ENCODE data around the gene HSF4.

HSF4 gene

DNA sequence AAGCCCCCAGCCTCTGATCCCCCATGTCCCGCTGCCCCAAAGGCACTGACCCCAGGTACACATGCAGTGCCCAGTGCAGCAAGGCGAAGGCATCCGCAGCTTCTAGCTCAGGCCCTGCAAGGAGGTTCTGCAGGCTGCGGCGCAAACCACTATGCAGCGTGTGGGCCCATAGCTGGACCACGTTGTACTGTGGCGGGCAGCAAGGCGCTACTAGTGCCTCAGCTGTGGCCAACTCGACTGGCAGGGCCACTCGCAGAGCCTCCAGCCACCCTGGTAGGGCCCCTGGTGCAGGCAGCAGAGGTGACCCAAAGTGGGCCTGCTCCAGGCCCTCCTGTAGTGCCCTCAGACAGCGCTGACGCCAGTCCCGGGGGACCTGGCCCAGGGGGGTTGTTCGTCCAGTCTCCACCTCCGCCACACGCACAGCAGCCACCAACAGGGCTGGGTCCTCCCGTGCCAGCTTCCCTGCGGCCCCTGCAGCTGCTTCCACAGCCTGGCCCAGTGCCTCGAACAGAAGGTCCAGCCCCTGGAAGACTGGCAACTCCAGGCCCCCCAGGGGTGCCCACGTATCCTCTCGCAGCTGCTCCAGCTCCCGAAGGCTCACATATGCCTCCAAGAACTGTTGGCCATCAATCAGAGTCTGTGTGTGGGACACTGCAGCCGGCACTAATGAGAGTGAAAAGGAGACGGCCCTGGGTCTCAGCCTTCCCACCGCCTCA, 22.8 kb downstream of the HSF4 start:
- no peak for DNase-seq

GRCh38 chr16:67188323-67188722, 23.8 kb downstream of the HSF4 start:
- DNase-seq: no peak

- no peak for DNase-seq
Measured at GRCh38 chr16:67188798-67189197, 24.3 kb downstream of the HSF4 start.

DNA sequence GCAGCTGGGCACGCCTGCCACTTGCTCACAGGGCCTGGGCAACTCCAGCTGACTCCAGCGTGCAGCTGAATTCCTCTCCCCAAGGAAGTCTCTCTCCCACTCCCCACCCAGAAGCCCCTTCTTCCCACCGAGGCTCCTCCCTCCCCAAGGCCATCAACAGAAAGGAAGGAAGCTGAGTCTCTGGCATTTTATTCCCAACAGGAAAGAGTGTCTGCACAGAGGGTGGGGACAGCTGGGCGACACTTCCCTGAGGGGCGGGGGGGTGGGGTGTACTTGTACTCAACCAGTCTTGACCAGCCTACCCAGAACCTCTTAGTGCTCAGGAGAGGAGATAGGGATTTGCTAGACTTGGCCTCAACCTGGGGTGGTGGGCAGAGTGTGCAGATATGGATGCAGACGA, 25.5 kb downstream of the HSF4 start, which contains the start of gene EXOC3L1:
Gene EXOC3L1, minus strand, starts transcription at position 96 of the 400 bp plus-strand sequence. CDS start 460 bp downstream, outside the sequence.
- DNase-seq: no peak

DNA sequence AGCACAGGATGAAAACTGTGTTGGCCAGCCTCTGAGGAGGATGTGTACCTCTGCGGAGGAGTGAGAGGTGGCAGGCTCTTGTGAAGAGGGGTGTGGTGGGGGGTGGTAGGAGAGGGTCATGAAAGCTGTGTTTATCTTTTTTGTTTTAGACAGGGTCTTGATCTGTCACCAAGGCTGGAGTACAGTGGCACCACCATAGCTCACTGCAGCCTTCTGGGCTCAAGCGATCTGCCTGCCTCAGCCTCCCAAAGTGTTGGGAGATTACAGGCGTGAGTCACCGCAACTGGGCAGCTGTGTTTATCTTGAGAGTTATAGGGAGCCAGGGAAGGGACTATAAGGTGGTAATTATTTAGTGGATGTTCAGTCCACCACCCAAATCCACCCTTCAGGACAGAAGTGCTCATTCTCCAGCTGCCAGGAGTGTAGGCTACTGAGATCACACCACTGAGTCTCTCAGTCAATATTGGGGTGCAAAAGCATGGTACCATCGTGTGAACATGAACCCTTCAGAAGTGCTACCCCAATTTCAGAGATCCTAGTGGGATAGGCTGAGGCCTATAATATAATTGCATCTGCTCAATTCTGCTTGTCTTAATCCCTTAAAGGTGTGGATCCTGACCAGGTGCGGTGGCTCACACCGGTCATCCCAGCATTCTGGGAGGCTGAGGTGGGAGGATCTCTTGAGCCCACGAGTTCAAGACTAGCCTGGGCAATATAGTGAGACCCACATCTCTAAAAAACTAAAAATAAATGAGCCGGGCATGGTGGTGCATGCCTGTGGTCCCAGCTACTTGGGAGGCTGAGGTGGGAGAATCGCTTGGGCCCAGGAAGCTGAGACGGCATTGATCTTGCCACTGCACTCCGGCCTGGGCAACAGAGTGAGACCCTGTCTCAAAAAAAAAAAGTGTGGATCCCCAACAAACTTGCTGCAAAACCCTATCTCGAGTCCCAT, 26.2 kb downstream of the HSF4 start:
- DNase-seq: no peak

- no peak for DNase-seq
Measured at GRCh38 chr16:67191411-67191994, 27.0 kb downstream of the HSF4 start.

DNA sequence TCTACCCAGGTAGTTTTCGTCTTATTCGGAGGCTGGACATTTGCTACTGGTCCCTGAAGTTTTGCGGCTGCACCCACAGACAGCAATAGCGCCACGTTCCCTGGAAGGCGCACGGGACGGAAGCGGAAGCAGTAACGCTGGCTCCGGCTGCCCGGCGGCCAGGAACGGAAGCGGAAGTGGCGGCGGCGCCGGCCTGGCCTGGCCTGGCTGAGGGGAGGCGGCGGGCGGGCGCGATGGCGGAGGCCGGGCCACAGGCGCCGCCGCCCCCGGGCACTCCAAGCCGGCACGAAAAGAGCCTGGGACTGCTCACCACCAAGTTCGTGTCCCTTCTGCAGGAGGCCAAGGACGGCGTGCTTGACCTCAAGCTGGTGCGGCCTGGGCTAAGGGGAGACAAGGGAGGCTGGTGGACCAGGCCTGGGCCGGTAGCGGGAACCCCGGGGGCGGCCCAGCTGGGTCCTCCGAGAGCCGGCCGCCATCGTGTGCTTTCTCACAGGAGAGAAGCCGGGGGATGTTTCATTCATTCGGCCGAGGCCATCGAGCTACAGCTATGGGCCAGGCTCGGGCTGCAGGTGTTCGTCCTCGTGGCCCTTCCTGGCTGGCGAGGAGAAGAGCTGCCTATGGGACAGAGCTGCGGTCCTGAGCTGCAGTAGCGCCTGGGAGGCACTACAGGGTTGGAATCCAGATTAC, 27.6 kb downstream of the HSF4 start, which contains the start of gene E2F4:
Gene E2F4, plus strand, starts transcription at position 161 of the 687 bp plus-strand sequence. Its CDS starts 73 bp downstream, at position 234.
- DNase-seq: peak; percentile 83

DNA sequence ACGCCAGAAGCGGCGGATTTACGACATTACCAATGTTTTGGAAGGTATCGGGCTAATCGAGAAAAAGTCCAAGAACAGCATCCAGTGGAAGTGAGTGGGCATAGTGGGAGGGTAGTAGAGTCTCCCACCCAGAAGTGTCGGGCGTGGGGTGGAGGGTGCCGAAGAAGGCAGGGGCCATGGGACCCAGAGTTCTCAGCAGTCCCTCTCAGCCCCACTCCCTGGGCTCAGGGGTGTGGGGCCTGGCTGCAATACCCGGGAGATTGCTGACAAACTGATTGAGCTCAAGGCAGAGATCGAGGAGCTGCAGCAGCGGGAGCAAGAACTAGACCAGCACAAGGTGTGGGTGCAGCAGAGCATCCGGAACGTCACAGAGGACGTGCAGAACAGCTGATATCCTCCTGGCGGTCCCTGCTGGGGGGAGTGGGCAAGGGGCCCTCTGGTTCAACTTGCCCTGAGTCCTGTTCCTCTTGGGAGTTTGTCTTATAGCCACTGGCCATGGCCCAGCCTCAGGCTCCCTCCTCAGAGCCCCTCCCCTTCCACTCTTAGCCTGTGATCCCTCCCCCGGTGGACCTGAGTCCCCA, 28.3 kb downstream of the HSF4 start:
- DNase-seq: no peak

DNA sequence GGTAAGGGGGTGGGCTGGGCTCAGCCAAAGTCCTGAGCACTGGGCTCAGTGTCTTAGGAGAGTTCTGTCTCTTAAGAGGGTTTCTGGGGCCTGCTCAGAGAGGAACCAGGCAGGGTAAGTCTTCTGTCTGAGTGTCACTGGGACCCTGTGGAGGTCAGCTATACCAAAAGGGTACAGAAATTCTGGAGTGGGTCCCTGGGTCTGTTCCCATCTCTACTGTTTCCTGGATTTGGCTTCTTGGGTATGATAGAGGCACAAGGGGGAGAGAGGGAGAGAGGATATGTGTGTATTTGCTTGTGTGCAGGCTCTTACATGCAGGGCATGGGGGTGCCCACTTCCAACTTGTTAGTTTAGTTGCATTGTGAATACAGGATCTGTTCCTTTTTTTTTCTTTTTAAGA, 29.0 kb downstream of the HSF4 start:
- DNase-seq: no peak

DNA sequence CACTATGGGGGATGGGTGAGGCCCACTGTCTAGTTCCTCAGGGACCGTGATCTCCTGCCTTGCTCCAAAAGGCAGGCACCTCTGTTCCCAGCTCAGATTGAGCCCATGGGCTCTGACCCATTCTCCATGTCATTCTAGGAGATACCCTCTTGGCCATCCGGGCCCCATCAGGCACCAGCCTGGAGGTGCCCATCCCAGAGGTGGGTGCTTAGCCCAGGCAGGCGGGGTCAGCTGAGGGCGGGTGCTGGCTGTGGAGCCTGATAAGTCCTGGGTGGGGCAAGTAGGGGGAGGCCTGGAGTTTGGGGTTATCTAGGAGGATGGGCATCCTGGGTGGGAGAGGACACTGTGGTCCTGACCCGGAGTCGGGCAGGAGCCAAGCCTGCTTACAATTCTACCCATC, 29.7 kb downstream of the HSF4 start:
- no peak for DNase-seq

DNA sequence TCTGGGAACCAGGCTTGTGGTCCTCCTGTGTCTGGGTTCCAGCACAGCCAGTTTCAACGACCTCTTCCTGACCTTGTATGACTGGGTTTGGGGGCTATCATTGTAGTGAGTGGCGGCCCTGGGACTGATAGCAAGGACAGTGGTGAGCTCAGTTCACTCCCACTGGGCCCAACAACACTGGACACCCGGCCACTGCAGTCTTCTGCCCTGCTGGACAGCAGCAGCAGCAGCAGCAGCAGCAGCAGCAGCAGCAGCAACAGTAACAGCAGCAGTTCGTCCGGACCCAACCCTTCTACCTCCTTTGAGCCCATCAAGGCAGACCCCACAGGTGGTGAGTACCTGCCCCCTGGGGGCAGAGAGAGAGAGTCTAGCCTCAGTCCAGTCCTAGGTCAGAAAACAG, 31.1 kb downstream of the HSF4 start:
- DNase-seq: no peak

- DNase-seq: no peak
Measured at GRCh38 chr16:67196881-67197280, 32.3 kb downstream of the HSF4 start.

DNA sequence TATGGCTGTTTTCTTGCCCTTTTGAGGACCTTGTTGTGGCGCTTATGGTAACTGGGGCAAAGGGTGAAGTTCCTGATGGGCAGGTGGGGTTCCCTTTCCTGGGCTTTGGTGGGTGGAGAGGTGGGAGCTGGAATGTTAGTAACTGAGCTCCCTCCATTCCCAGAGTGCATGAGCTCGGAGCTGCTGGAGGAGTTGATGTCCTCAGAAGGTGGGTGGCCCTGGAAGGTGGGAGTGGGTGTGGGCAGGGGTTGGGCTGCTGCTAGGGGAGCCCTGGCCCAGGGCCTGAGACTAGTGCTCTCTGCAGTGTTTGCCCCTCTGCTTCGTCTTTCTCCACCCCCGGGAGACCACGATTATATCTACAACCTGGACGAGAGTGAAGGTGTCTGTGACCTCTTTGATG, 33.2 kb downstream of the HSF4 start:
- DNase-seq: no peak

DNA sequence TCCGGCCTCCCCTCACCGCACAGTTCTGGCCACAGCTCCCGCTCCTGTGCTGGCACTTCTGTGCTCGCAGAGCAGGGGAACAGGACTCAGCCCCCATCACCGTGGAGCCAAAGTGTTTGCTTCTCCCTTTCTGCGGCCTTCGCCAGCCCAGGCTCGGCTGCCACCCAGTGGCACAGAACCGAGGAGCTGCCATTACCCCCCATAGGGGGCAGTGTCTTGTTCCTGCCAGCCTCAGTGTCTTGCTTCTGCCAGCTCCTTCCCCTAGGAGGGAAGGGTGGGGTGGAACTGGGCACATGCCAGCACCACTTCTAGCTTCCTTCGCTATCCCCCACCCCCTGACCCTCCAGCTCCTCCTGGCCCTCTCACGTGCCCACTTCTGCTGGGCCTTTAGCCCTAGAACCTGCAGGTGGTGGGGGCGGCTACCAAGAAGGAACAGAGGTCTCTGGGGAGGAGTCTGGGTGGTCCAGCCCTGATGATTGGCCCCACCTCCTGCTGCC, 33.7 kb downstream of the HSF4 start:
- no peak for DNase-seq

DNA sequence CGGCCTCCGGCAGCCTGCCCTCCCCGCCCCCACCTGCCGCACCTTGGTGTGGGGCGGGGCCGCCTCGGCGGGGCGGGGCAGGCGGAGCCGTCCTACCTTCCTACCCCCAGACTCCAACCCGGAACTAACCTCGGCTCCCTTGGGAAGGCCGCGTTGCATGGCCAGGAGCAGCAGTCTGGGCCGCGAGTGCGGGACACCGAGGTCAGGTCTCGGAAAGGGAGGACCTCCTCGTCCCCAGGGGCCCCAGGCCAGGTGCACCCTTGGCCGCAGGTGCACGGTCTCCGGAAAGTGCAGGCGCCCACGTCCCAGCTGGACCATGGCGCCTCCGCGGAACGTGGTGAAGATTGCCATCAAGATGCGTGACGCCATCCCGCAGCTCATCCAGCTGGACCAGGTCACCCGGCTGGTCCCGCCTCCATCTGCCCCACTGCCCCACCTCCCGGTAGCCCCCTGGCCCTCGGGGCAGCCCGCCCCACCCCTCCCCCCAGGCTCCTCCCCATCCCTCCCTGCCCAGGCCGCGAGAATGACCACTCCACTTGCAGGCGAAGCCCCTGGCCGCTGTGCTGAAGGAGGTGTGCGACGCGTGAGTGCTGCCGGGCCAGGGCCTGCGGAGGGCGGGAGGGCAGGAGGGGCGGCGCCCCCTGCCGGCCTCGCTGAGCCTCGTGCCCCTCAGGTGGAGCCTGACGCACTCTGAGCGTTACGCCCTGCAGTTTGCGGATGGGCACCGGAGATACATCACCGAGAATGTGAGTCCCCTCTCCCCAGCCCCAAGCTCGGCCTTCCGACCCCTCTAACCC, 34.7 kb downstream of the HSF4 start, which contains the start of gene ELMO3:
Gene ELMO3, plus strand, starts transcription at position 121 of the 797 bp plus-strand sequence. Its CDS starts 196 bp downstream, at position 317.
- no peak for DNase-seq

- no peak for DNase-seq
Measured at GRCh38 chr16:67199808-67200198, 35.3 kb downstream of the HSF4 start.

GRCh38 chr16:67200491-67200890, 35.9 kb downstream of the HSF4 start:
- no peak for DNase-seq

GRCh38 chr16:67201411-67202345, 37.1 kb downstream of the HSF4 start:
- no peak for DNase-seq

- no peak for DNase-seq
Measured at GRCh38 chr16:67202426-67202825, 37.9 kb downstream of the HSF4 start.

GRCh38 chr16:67202956-67203493, 38.5 kb downstream of the HSF4 start:
- no peak for DNase-seq

Measured in CD4-positive, alpha-beta T cell treated with Interleukin-4 for 4 hours (primary cell).